H1 (cell line): Measurements from ENCODE around the gene CPXM2. TPM values are rescaled to one million over a fixed set of nuclear protein-coding genes. Genes with fewer than 3 reads are reported as not detected.

Source experiments
- CTBP2 ChIP-seq: IDR thresholded peaks from 2 replicates; pipeline ENCODE4 v1.7.0; 2011; ENCODE audit warnings: borderline replicate concordance, mild to moderate bottlenecking, moderate library complexity, mixed read lengths, low read length; ENCODE audit not compliant: insufficient read depth, insufficient read length
- POLR2A ChIP-seq, 2 experiments: IDR thresholded peaks; 1 replicate in 1 of 2; 2 replicates in 1 of 2; pipeline ENCODE4 v1.6.1; 2011; ENCODE audit warnings: low read depth in 2 of 2, low read length in 2 of 2, mild to moderate bottlenecking in 2 of 2; ENCODE audit errors: control extremely low read depth in 1 of 2
- POLR2AphosphoS5 ChIP-seq: IDR thresholded peaks from 2 replicates; pipeline ENCODE4 v1.6.1; 2011; ENCODE audit warnings: low read depth, low read length
- SAP30 ChIP-seq: fragments of 300-600 bp; sonication (generic); IDR thresholded peaks from 2 replicates; pipeline ENCODE4 v1.7.1; 2012; ENCODE audit warnings: low read length, moderate library complexity, mild to moderate bottlenecking, inconsistent platforms; ENCODE audit not compliant: insufficient read depth, insufficient replicate concordance
- SIN3A ChIP-seq, 2 experiments: IDR thresholded peaks in 1 of 2; conservative IDR thresholded peaks in 1 of 2; 2 replicates each; pipeline ENCODE4 v1.6.1; 2011 to 2012; ENCODE audit warnings: low read length in 2 of 2, improper control_type of control experiment in 1 of 2, low read depth in 1 of 2, mild to moderate bottlenecking in 1 of 2
- SIX5 ChIP-seq: IDR thresholded peaks from 2 replicates; pipeline ENCODE4 v1.6.1; 2011; ENCODE audit warnings: mild to moderate bottlenecking, low read depth, low read length
- SUZ12 ChIP-seq: fragments of 200-600 bp; sonication (generic); IDR thresholded peaks from 2 replicates; pipeline ENCODE4 v1.6.1; 2012; ENCODE audit warnings: mild to moderate bottlenecking, inconsistent platforms, low read length, moderate library complexity, mixed read lengths
- TCF12 ChIP-seq: IDR thresholded peaks from 2 replicates; pipeline ENCODE4 v1.6.1; 2011; ENCODE audit warnings: low read depth, mild to moderate bottlenecking, low read length
- polyA plus RNA-seq, 7 experiments: library from polyadenylated mRNA; depleted of rRNA in 3 of 7; stranded (reverse) in 5 of 7; unstranded in 2 of 7; fragments of >200 nt in 5 of 7; fragments of 200-250 nt in 2 of 7; gene quantifications; 1 replicate in 5 of 7; 2 replicates in 1 of 7; 4 replicates in 1 of 7; pipeline versions ENCODE4 v1.2.1 to v1.2.3, GENCODE V29; 2011 to 2013; ENCODE audit warnings: missing spikeins in 2 of 7, mixed read lengths in 2 of 7
- total RNA-seq: library from RNA; stranded (reverse); fragmentation: NEBNext Ultra II Directional; extraction: Animal tissue kit (Norgen Biotek cat#: 25700); gene quantifications from 2 replicates; pipeline ENCODE4 v1.2.1, GENCODE V29; 2021
- TF ChIP-seq, protein P1 (sequence below): fragments of 300-600 bp; sonication (generic); IDR thresholded peaks from 2 replicates; pipeline ENCODE4 v1.7.1; 2012; ENCODE audit warnings: low read length, moderate library complexity, mild to moderate bottlenecking, inconsistent platforms; ENCODE audit not compliant: insufficient replicate concordance
- TF ChIP-seq, protein P2 (sequence below): IDR thresholded peaks from 2 replicates; pipeline ENCODE4 v1.6.1; 2012; ENCODE audit warnings: low read length, inconsistent platforms

The CPXM2 gene
- total and polyA plus RNA-seq, 2 of the 8 experiments (the other 6 are each of a cell fraction or from before 2014, with no cell fraction given): 2.4 to 2.9 TPM

DNA sequence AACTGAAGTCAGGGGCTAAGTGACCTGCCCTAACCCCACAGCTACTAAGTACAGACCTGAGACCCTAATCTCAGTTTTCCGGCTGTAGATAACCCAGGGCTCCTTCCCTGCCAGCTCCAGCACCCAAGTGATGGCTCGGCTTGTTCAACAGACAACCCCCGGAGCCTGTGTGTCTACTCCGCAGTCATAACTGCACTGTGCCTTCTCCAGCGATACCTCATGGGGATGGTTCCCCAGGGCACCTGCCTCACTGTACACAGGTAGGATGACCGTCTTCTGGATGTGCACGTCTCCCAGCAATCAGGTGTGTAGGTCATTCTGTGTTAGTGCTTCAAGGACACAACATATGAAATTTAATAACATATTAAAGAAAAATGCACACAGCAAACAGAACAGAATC lies 37.1 kb downstream of the CPXM2 start (continued):
- TF ChIP-seq, protein P1, sequence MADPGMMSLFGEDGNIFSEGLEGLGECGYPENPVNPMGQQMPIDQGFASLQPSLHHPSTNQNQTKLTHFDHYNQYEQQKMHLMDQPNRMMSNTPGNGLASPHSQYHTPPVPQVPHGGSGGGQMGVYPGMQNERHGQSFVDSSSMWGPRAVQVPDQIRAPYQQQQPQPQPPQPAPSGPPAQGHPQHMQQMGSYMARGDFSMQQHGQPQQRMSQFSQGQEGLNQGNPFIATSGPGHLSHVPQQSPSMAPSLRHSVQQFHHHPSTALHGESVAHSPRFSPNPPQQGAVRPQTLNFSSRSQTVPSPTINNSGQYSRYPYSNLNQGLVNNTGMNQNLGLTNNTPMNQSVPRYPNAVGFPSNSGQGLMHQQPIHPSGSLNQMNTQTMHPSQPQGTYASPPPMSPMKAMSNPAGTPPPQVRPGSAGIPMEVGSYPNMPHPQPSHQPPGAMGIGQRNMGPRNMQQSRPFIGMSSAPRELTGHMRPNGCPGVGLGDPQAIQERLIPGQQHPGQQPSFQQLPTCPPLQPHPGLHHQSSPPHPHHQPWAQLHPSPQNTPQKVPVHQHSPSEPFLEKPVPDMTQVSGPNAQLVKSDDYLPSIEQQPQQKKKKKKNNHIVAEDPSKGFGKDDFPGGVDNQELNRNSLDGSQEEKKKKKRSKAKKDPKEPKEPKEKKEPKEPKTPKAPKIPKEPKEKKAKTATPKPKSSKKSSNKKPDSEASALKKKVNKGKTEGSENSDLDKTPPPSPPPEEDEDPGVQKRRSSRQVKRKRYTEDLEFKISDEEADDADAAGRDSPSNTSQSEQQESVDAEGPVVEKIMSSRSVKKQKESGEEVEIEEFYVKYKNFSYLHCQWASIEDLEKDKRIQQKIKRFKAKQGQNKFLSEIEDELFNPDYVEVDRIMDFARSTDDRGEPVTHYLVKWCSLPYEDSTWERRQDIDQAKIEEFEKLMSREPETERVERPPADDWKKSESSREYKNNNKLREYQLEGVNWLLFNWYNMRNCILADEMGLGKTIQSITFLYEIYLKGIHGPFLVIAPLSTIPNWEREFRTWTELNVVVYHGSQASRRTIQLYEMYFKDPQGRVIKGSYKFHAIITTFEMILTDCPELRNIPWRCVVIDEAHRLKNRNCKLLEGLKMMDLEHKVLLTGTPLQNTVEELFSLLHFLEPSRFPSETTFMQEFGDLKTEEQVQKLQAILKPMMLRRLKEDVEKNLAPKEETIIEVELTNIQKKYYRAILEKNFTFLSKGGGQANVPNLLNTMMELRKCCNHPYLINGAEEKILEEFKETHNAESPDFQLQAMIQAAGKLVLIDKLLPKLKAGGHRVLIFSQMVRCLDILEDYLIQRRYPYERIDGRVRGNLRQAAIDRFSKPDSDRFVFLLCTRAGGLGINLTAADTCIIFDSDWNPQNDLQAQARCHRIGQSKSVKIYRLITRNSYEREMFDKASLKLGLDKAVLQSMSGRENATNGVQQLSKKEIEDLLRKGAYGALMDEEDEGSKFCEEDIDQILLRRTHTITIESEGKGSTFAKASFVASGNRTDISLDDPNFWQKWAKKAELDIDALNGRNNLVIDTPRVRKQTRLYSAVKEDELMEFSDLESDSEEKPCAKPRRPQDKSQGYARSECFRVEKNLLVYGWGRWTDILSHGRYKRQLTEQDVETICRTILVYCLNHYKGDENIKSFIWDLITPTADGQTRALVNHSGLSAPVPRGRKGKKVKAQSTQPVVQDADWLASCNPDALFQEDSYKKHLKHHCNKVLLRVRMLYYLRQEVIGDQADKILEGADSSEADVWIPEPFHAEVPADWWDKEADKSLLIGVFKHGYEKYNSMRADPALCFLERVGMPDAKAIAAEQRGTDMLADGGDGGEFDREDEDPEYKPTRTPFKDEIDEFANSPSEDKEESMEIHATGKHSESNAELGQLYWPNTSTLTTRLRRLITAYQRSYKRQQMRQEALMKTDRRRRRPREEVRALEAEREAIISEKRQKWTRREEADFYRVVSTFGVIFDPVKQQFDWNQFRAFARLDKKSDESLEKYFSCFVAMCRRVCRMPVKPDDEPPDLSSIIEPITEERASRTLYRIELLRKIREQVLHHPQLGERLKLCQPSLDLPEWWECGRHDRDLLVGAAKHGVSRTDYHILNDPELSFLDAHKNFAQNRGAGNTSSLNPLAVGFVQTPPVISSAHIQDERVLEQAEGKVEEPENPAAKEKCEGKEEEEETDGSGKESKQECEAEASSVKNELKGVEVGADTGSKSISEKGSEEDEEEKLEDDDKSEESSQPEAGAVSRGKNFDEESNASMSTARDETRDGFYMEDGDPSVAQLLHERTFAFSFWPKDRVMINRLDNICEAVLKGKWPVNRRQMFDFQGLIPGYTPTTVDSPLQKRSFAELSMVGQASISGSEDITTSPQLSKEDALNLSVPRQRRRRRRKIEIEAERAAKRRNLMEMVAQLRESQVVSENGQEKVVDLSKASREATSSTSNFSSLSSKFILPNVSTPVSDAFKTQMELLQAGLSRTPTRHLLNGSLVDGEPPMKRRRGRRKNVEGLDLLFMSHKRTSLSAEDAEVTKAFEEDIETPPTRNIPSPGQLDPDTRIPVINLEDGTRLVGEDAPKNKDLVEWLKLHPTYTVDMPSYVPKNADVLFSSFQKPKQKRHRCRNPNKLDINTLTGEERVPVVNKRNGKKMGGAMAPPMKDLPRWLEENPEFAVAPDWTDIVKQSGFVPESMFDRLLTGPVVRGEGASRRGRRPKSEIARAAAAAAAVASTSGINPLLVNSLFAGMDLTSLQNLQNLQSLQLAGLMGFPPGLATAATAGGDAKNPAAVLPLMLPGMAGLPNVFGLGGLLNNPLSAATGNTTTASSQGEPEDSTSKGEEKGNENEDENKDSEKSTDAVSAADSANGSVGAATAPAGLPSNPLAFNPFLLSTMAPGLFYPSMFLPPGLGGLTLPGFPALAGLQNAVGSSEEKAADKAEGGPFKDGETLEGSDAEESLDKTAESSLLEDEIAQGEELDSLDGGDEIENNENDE: no peak
- TF ChIP-seq TCF12: no peak
- no peak for TF ChIP-seq SIN3A (conservative IDR thresholded peaks at IDR 0.05 in 1 of 2, IDR thresholded peaks at IDR 0.05 in 1 of 2; ENCODE audit: low read depth in 1 of 2, low read length in 2 of 2)
- no peak for TF ChIP-seq CTBP2
- no peak for TF ChIP-seq POLR2AphosphoS5
- no peak for TF ChIP-seq POLR2A (IDR thresholded peaks at IDR 0.05; ENCODE audit: control extremely low read depth in 1 of 2, low read depth in 2 of 2, low read length in 2 of 2)
- no peak for TF ChIP-seq SUZ12
- TF ChIP-seq, protein P2, sequence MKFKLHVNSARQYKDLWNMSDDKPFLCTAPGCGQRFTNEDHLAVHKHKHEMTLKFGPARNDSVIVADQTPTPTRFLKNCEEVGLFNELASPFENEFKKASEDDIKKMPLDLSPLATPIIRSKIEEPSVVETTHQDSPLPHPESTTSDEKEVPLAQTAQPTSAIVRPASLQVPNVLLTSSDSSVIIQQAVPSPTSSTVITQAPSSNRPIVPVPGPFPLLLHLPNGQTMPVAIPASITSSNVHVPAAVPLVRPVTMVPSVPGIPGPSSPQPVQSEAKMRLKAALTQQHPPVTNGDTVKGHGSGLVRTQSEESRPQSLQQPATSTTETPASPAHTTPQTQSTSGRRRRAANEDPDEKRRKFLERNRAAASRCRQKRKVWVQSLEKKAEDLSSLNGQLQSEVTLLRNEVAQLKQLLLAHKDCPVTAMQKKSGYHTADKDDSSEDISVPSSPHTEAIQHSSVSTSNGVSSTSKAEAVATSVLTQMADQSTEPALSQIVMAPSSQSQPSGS: no peak
- no peak for TF ChIP-seq SIX5
- no peak for TF ChIP-seq SAP30
